Activated CD8-positive, alpha-beta T cell treated with anti-CD3 and anti-CD28 coated beads for 36 hours (primary cell): Measurements from ENCODE around the gene MRGPRF. TPM values are rescaled to one million over a fixed set of nuclear protein-coding genes. Genes with fewer than 3 reads are reported as not detected.

ENCODE experiments used
- ATAC-seq: fragments of 200-7000 bp; cut with Tn5 transposase; one replicate; pipeline ENCODE4 v1.10.0; 2021; ENCODE audit warnings: mild to moderate bottlenecking, moderate library complexity
- CTCF ChIA-PET: fragments of 350-600 bp; sonication (Branson Sonifier 250); formaldehyde crosslinking; loops from one replicate; lab custom pipeline; 2021; ENCODE audit warnings: antibody characterized with exemption; lab: Charles Lee
- POLR2A ChIA-PET: fragments of 350-600 bp; sonication (Branson Sonifier 250); formaldehyde crosslinking; loops from one replicate; lab custom pipeline; 2021; ENCODE audit warnings: antibody characterized with exemption; lab: Charles Lee
- DNase-seq: peaks from one replicate; pipeline ENCODE4 v3.0.0-alpha.2; 2020
- H3K27ac Mint-ChIP-seq: one replicate; pipeline ENCODE4 v1.8.0; 2021; ENCODE audit warnings: mild to moderate bottlenecking, mixed read lengths
- H3K27me3 Mint-ChIP-seq: one replicate; pipeline ENCODE4 v1.8.0; 2021; ENCODE audit warnings: mixed read lengths
- H3K36me3 Mint-ChIP-seq: one replicate; pipeline ENCODE4 v1.8.0; 2021; ENCODE audit warnings: low read depth, mixed read lengths
- H3K4me1 Mint-ChIP-seq: one replicate; pipeline ENCODE4 v1.8.0; 2021; ENCODE audit warnings: low read depth, mixed read lengths
- H3K4me3 Mint-ChIP-seq: one replicate; pipeline ENCODE4 v1.8.0; 2021; ENCODE audit warnings: mild to moderate bottlenecking, moderate library complexity, mixed read lengths
- H3K9me3 Mint-ChIP-seq: one replicate; pipeline ENCODE4 v1.8.0; 2021; ENCODE audit warnings: mixed read lengths
- CTCF ChIP-seq: fragments of 200-600 bp; IDR thresholded peaks from one replicate; pipeline ENCODE4 v1.8.0; 2022; ENCODE audit warnings: antibody characterized with exemption, mild to moderate bottlenecking
- intact Hi-C: fragments of 100-400 bp; cut with micrococcal nuclease; formaldehyde crosslinking; loops from one replicate; pipeline ENCODE4 v1.10.0; 2022
- total RNA-seq, 2 experiments: library from RNA; stranded (reverse); gene quantifications; one replicate each; pipeline ENCODE4 v1.2.3, GENCODE V29; 2021

Gene MRGPRF
- total RNA-seq, 2 experiments from 2014 or later, result not detected

GRCh38 chr11:69012092-69013008, 696 bp downstream of the MRGPRF start:
- Mint-ChIP-seq H3K4me1 (no peaks in the 10 kb centered on the region), H3K9me3 (no peaks in the 10 kb centered on the region), H3K4me3 (no peak overlapping the region), H3K27ac (no peak overlapping the region), H3K36me3 (no peaks in the 10 kb centered on the region), H3K27me3 (peaks cover 23% of the 10 kb centered on the region)
- intact Hi-C loops, result no loop called here
- CTCF ChIA-PET, result no interaction called here
- DNase-seq, result no peak
- no peak for ATAC-seq
- POLR2A ChIA-PET, result interaction anchor here (0.6 kb wide), 2 partner anchors 88 to 101 kb away, joined by 3 read pairs; no protein-coding TSS in a partner anchor
- TF ChIP-seq CTCF, result no peak

- H3K27ac Mint-ChIP-seq, result no peak overlapping the region
- CTCF ChIA-PET, result no interaction called here
- intact Hi-C loops, result no loop called here
- no peaks in the 10 kb centered on the region for H3K36me3 Mint-ChIP-seq
- no peak for ATAC-seq
- no peak for TF ChIP-seq CTCF
- H3K4me1 Mint-ChIP-seq, result no peaks in the 10 kb centered on the region
- peaks cover 23% of the 10 kb centered on the region for H3K27me3 Mint-ChIP-seq
- POLR2A ChIA-PET, result interaction anchor here (0.6 kb wide), 1 partner anchor 87 kb away, joined by 3 read pairs; no protein-coding TSS in a partner anchor
- DNase-seq, result no peak
- no peak overlapping the region for H3K4me3 Mint-ChIP-seq
- H3K9me3 Mint-ChIP-seq, result no peaks in the 10 kb centered on the region
Observed at GRCh38 chr11:69011624-69012091, 1.4 kb downstream of the MRGPRF start.

DNA sequence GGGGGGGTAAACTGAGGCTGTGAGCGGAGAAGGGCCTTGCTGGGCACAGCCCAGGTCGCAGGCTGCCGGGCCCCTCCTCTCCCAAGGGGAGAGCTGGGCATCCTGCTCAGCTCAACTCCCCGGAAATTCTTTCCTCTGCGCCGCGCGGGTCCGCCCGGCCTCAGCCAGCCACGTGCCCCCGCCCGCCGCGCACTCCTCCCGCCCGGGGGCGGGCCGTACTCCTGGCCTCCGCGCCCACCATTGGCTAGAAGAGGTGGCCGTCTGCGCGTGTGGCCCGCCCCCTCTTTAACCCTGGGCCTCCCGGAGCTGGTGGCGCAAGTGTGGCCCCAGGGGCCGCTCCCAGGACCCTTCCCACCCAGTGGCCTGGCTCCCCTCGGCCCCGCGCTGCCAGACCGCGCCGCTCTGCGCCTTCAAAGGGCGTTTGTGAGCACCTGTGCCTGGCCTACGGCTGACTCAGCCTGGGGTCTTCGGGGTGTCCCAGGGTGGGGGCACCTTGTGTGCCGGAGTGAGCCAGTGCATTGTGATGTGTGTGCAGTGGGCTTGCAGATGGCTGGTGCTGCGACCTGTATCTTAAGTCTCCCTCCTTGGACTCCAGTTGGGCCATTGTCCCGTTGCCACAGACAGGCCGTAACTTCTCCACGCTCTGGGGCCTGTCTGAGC, 2.0 kb downstream of the MRGPRF start:
- peak; percentile 87 for ATAC-seq
- ChIA-PET POLR2A (interaction anchor here (0.6 kb wide), 1 partner anchor 15 kb away, joined by 3 read pairs; no protein-coding TSS in a partner anchor), CTCF (no interaction called here)
- DNase-seq, result peak; percentile 57
- intact Hi-C loops, result no loop called here
- Mint-ChIP-seq H3K9me3 (no peaks in the 10 kb centered on the region), H3K27me3 (peaks cover 23% of the 10 kb centered on the region), H3K4me3 (no peak overlapping the region), H3K36me3 (no peaks in the 10 kb centered on the region), H3K27ac (no peak overlapping the region), H3K4me1 (no peaks in the 10 kb centered on the region)
- TF ChIP-seq CTCF, result no peak

- peaks cover 23% of the 10 kb centered on the region for H3K27me3 Mint-ChIP-seq
- no peak for TF ChIP-seq CTCF
- ATAC-seq (no peak), DNase-seq (no peak)
- no peak overlapping the region for H3K4me3 Mint-ChIP-seq
- H3K9me3 Mint-ChIP-seq, result no peaks in the 10 kb centered on the region
- H3K36me3 Mint-ChIP-seq, result no peaks in the 10 kb centered on the region
- intact Hi-C loops, result no loop called here
- POLR2A ChIA-PET, result interaction anchor here (0.6 kb wide), 1 partner anchor 14 kb away, joined by 3 read pairs; no protein-coding TSS in a partner anchor
- H3K4me1 Mint-ChIP-seq, result no peaks in the 10 kb centered on the region
- CTCF ChIA-PET, result no interaction called here
- no peak overlapping the region for H3K27ac Mint-ChIP-seq
Observed at GRCh38 chr11:69010361-69010891, 2.6 kb downstream of the MRGPRF start.
